Lower lobe of right lung (tissue), 2 donors: ENCODE measurements around the gene KRTAP4-16. TPM values are rescaled to one million over a fixed set of nuclear protein-coding genes. Genes with fewer than 3 reads are reported as not detected.
"Not testable (repeated sequence)": the region's sequence is repeated elsewhere in the genome, so short reads cannot be mapped to it uniquely, and the experiment has no call there.

ENCODE experiments used
- ATAC-seq, 2 donors: fragments of 200-7000 bp; cut with Tn5 transposase; one replicate each; pipeline ENCODE4 v1.9.1; 2020 to 2022; ENCODE audit warnings: mild to moderate bottlenecking in 2 of 2, moderate library complexity in 2 of 2
- DNase-seq: peaks from one replicate; pipeline ENCODE4 v3.0.0-alpha.2; 2020
- H3K27ac ChIP-seq: fragments of 200-600 bp; one replicate; pipeline ENCODE4 v1.8.0; 2022
- H3K27me3 ChIP-seq: fragments of 200-600 bp; one replicate; pipeline ENCODE4 v1.8.0; 2022; ENCODE audit warnings: low read depth
- H3K36me3 ChIP-seq: fragments of 200-600 bp; one replicate; pipeline ENCODE4 v1.8.0; 2022; ENCODE audit warnings: mild to moderate bottlenecking
- H3K4me1 ChIP-seq: fragments of 200-600 bp; one replicate; pipeline ENCODE4 v1.8.0; 2022
- H3K4me3 ChIP-seq: fragments of 200-600 bp; one replicate; pipeline ENCODE4 v1.8.0; 2022; ENCODE audit warnings: mild to moderate bottlenecking
- H3K9me3 ChIP-seq: fragments of 200-600 bp; one replicate; pipeline ENCODE4 v1.8.0; 2022
- intact Hi-C: fragments of 100-400 bp; cut with DNase I; formaldehyde crosslinking; loops from one replicate; pipeline ENCODE4 v1.11.0; 2022
- total RNA-seq: library from RNA; stranded (reverse); fragmentation: NEBNext Ultra II Directional; extraction: Animal tissue kit (Norgen Biotek cat#: 25700); gene quantifications from one replicate; pipeline ENCODE4 v1.2.1, GENCODE V29; 2021
- TF ChIP-seq, protein P1 (sequence below): fragments of 200-600 bp; IDR thresholded peaks from one replicate; pipeline ENCODE4 v1.8.0; 2022; ENCODE audit warnings: antibody characterized with exemption, mild to moderate bottlenecking
- donor health status: DM: no; HTN: yes; CAD: no; lungs with severe emphysema.

Gene KRTAP4-16
- total RNA-seq, 1 donor from 2014 or later: not detected

DNA sequence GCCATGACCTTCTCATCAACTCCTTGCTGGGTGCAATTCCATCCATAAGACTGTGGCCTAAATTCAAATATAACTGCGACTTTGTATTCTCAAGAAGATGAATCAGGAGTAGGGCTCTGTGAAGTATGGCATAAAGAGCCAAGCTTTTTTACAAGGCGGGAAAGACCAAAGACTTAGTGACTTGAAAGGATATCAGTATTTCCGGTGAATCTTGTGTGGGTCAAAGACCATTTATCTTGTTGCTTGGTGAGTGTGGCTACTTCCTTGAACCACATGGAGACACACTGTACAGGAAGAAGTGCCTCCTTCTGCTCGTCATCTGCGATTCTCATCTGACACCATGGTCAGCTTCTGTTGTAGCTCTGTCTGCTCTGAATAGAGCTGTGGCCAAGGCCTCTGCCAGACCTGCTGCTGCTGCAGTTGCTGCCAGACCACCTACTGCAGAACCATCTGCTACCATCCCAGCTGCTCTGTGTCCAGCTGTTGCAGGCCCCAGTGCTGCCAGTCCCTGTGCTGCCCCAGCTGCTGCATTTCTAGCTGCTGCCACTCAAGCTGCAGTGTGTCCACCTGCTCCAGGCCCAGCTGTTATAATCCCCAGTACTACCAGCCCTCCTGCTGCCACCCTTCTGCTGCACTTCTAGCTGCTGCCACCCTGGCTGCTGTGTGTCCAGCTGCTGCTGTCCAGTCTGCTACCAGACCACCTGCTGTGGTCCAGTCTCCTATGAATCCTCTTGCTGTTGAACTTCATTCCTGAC is 30.2 kb downstream of the KRTAP4-16 start:
- no peak for DNase-seq
- ATAC-seq: no peak
- intact Hi-C loops: no loop called here

DNA sequence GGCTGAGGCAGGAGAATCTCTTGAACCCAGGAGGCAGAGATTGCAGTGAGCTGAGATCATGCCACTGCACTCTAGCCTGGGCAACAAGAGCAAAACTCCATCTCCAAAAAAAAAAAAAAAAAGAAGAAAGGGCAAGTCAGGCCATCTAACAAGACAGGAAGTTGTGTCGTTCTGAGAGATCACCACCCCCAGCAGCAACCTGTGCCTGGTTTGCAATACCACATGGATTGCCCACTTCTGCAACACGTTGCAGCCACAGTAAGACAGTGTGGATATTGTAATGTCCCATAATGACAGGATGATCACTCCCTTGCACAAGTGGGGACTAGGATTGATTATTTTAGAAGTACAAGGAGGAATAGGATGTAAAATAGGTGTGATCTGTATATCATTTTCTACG is 33.0 kb downstream of the KRTAP4-16 start:
- H3K9me3 ChIP-seq: no peaks in the 10 kb centered on the region
- TF ChIP-seq, protein P1, sequence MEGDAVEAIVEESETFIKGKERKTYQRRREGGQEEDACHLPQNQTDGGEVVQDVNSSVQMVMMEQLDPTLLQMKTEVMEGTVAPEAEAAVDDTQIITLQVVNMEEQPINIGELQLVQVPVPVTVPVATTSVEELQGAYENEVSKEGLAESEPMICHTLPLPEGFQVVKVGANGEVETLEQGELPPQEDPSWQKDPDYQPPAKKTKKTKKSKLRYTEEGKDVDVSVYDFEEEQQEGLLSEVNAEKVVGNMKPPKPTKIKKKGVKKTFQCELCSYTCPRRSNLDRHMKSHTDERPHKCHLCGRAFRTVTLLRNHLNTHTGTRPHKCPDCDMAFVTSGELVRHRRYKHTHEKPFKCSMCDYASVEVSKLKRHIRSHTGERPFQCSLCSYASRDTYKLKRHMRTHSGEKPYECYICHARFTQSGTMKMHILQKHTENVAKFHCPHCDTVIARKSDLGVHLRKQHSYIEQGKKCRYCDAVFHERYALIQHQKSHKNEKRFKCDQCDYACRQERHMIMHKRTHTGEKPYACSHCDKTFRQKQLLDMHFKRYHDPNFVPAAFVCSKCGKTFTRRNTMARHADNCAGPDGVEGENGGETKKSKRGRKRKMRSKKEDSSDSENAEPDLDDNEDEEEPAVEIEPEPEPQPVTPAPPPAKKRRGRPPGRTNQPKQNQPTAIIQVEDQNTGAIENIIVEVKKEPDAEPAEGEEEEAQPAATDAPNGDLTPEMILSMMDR: no peak
- intact Hi-C loops: no loop called here
- no peak overlapping the region for H3K4me3 ChIP-seq
- no peak overlapping the region for H3K27ac ChIP-seq
- H3K27me3 ChIP-seq: no peaks in the 10 kb centered on the region
- H3K4me1 ChIP-seq: no peaks in the 10 kb centered on the region
- H3K36me3 ChIP-seq: no peaks in the 10 kb centered on the region
- ATAC-seq: no peak
- DNase-seq: no peak

More for the DNA sequence above, 30.2 kb downstream of the KRTAP4-16 start:
- Histone ChIP-seq H3K4me1 (no peaks in the 10 kb centered on the region), H3K4me3 (no peak overlapping the region), H3K9me3 (no peaks in the 10 kb centered on the region), H3K27me3 (no peaks in the 10 kb centered on the region), H3K27ac (no peak overlapping the region), H3K36me3 (no peaks in the 10 kb centered on the region)
- TF ChIP-seq, protein P1: no peak

DNA sequence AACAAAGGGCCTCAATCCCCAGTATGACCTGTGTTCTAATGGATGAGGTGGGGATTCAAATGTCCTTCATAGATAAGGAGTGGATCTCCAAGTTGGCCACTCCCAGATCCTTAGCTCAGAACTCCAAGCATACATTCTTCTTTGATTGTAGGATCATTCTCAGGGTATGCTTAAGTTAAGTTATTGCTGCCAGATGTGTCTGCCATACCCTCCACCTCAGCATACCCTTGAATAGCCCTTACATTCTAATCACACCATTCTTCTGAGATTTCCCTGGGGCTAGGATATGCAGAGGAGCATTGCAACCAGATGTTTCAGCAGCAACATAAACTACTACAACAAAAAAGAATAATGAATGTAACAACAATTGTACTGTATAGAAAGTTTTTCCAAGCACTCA is 34.7 kb downstream of the KRTAP4-16 start:
- H3K27ac ChIP-seq: no peak overlapping the region
- TF ChIP-seq, protein P1: no peak
- no peak overlapping the region for H3K4me3 ChIP-seq
- H3K36me3 ChIP-seq: no peaks in the 10 kb centered on the region
- no peaks in the 10 kb centered on the region for H3K9me3 ChIP-seq
- intact Hi-C loops: no loop called here
- no peak for DNase-seq
- H3K4me1 ChIP-seq: no peaks in the 10 kb centered on the region
- no peak for ATAC-seq
- peaks cover under 1% of the 10 kb centered on the region for H3K27me3 ChIP-seq

DNA sequence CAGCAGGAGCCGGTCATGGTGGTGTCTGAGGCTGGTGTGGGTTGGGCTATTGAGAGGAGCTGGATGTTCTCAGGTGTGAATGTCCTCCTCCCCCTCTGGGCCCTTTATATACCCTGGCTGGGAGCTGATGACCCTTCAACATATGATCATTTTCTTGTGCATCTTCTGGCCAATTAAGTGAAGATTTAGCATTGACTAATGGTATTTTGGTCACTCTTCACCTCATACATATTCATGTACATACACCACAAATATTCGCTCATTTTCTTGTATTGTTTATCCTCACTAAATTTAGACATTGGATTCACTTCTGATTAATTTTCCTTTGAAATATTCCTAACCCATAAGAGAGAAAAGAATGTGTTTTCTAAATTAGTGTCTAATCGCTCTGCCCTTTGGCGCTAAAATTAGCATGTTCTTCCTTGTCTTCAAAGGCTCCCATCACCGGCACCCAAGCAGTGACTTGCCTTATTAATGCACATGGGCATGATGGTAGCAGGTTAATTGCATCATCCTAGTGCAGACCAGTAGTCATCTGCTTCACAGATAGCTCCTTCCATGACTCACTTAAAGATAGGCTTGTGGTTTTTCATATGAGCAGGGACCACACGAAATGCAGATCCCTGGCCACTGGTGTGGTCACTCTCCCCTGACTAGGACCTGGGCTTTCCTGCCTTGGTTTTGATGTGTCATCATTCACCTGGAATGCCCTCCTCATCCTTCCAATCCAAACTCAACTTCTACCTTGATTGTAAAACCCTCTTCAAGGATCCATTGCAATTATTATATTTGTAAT is 36.0 kb downstream of the KRTAP4-16 start, which contains the start of gene KRTAP2-4:
TSS of gene KRTAP2-4 (minus strand) at position 51 of the 796 bp plus-strand sequence. CDS start at position 17, 34 bp downstream.
- intact Hi-C loops: no loop called here
- Histone ChIP-seq H3K9me3 (no peaks in the 10 kb centered on the region), H3K4me3 (no peak within 1 kb of the TSS), H3K36me3 (no peaks in the 10 kb centered on the region), H3K27me3 (peaks cover 10% of the 10 kb centered on the region), H3K27ac (no peak within 1 kb of the TSS), H3K4me1 (no peaks in the 10 kb centered on the region)
- TF ChIP-seq, protein P1: no peak
- no peak for ATAC-seq
- no peak for DNase-seq

DNA sequence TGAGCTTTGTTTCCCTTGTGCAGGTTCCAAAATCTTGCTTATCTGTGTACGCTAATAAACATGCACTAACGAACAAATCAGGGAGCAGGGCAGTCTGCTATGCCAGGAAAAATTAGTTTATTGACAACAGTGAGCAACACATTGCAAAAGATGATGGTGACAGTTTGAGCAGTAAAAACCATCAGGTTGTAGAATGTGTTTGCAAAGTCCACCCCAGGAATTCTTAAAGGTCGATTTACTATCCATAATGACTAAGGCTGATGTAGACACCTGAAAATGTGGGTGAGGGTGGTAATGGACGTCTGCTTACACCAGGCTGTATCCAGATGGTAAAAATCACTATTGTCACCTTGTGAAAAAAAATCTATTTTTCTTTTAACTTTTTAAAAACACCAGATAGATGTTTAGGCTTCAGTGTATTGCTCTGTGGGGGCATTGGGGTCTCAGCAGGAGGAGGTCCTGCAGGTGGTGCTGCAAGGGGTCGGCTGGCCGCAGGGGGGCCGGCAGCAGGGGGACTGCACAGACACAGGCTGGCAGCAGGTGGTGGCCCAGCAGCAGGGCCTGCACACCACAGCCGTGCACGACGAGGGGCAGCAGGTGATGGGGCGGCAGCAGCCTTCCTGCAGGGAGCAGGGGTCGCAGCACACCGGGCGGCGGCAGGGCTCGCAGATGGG is 36.9 kb downstream of the KRTAP4-16 start:
- H3K9me3 ChIP-seq, H3K36me3 ChIP-seq, ATAC-seq, H3K27ac ChIP-seq, DNase-seq, intact Hi-C loops, H3K4me1 ChIP-seq, H3K4me3 ChIP-seq: not testable (repeated sequence)
- H3K27me3 ChIP-seq: peaks cover 16% of the 10 kb centered on the region
